Right hindlimb (tissue), 1 donor: ENCODE measurements around the gene IL21R.
"Not testable (repeated sequence)": the region's sequence is repeated elsewhere in the genome, so short reads cannot be mapped to it uniquely, and the experiment has no call there.

Experiments used
- DNase-seq: peaks from one replicate; pipeline ENCODE4 v3.0.0-alpha.2; 2018

The IL21R gene

DNA sequence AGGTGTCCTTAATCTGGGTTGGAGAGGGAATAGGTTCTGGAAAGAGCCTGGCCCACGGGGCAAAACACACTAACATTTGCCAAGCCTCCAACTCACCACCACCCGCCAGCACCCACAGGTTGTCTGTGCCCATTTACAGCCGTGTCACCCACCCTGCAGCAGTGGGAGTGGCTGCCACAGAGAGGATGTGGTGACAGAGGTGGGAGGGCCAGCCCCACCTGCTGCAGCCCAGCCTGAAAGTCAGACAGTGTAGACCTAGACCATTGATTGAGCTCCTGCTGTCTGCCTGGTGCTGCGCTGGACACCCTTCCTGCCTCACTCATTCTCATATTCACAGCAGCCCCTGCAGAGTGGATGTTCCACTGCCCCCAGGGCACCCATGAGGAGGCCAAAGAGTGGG is 44.7 kb downstream of the IL21R start:
- DNase-seq, result no peak

DNA sequence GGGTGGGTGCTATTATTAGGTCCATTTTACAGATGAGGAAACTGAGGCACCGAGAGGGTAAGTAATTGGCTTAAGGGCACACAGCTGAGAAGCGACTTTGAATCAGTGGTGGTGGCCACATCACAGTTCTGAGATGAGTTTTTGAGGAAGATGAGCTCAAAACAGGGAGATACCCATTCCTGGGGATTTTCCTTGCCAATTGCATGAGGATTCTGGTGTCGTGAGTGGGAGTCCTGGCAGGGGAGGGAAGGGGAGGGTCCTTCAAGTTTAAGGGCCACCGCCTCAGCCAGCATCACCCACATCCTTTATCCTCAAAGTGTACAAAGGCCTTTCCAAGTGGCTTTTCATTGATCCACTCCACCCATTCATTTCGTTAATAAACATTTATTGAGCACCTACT is 45.3 kb downstream of the IL21R start:
- DNase-seq, result no peak

DNA sequence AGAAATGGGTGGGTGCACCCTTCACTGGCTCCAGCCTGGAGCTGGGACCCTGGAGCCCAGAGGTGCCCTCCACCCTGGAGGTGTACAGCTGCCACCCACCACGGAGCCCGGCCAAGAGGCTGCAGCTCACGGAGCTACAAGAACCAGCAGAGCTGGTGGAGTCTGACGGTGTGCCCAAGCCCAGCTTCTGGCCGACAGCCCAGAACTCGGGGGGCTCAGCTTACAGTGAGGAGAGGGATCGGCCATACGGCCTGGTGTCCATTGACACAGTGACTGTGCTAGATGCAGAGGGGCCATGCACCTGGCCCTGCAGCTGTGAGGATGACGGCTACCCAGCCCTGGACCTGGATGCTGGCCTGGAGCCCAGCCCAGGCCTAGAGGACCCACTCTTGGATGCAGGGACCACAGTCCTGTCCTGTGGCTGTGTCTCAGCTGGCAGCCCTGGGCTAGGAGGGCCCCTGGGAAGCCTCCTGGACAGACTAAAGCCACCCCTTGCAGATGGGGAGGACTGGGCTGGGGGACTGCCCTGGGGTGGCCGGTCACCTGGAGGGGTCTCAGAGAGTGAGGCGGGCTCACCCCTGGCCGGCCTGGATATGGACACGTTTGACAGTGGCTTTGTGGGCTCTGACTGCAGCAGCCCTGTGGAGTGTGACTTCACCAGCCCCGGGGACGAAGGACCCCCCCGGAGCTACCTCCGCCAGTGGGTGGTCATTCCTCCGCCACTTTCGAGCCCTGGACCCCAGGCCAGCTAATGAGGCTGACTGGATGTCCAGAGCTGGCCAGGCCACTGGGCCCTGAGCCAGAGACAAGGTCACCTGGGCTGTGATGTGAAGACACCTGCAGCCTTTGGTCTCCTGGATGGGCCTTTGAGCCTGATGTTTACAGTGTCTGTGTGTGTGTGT is 46.8 kb downstream of the IL21R start:
- peak; percentile 64 for DNase-seq

DNA sequence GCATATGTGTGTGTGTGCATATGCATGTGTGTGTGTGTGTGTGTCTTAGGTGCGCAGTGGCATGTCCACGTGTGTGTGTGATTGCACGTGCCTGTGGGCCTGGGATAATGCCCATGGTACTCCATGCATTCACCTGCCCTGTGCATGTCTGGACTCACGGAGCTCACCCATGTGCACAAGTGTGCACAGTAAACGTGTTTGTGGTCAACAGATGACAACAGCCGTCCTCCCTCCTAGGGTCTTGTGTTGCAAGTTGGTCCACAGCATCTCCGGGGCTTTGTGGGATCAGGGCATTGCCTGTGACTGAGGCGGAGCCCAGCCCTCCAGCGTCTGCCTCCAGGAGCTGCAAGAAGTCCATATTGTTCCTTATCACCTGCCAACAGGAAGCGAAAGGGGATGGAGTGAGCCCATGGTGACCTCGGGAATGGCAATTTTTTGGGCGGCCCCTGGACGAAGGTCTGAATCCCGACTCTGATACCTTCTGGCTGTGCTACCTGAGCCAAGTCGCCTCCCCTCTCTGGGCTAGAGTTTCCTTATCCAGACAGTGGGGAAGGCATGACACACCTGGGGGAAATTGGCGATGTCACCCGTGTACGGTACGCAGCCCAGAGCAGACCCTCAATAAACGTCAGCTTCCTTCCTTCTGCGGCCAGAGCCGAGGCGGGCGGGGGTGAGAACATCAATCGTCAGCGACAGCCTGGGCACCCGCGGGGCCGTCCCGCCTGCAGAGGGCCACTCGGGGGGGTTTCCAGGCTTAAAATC is 47.6 kb downstream of the IL21R start:
- DNase-seq, result no peak

DNA sequence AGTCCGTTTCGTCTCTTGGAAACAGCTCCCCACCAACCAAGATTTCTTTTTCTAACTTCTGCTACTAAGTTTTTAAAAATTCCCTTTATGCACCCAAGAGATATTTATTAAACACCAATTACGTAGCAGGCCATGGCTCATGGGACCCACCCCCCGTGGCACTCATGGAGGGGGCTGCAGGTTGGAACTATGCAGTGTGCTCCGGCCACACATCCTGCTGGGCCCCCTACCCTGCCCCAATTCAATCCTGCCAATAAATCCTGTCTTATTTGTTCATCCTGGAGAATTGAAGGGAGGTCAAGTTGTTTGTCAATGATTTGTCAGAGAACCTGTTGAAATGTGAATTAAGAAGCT is 48.2 kb downstream of the IL21R start:
- no peak for DNase-seq

DNA sequence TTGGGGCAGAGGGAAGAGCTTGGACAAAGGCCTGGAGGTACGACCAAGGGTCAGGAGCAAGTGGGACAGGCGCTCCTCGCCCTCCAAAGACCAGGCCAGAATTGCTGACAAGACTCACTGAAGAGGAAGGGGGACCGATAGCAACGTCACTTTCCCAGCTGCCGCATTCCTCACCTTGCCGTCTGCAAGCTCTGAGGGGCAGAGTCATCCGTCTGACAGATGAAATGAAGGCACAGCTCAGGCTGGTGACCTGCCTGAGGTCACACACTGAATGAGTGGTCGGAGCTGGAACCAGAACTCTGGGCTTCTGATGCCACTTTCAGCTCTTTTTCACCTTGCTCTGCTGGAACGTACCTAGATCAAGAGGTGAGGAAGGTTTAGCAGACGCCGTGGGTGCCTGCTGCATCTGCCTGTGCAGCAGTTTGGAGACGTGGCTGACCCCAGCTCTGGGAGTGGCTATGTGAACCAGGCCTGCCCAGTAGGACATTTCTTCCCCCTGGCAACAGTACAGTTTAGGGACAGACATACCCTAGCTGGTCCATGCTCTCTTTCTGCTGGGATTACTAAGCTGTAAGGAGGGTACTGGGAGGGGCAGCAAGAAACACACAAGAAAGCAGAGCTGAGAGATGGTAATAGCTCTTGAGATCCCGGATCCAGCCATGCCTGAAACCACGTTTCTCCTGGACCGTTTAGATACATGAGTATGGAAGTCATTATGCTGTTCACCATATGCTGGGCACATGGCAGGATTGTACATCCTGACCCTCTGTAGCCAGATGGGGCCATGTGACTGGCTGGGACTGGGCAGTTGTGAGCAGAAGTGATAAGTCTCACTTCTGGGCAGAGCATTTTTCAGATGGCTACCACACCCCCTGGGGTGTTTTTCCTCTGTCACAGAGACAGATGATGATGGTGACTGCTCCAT is 50.9 kb downstream of the IL21R start:
- no peak for DNase-seq

DNA sequence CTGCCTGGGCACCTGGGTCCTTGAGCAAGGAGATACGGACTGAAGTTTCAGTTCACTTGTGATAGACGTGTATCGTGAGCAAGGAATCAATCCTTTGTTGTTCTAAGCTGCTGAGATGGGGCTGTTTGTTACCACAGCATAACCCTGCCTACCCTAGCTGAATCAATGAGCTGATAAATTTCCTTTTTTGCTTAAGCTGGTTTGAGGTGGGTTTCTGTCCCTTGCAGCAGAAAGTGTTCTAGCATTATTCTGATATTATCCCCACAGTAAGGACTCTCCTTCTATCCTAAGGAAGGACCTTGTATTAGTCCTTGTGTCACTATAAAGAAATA is 51.5 kb downstream of the IL21R start:
- DNase-seq, result no peak

DNA sequence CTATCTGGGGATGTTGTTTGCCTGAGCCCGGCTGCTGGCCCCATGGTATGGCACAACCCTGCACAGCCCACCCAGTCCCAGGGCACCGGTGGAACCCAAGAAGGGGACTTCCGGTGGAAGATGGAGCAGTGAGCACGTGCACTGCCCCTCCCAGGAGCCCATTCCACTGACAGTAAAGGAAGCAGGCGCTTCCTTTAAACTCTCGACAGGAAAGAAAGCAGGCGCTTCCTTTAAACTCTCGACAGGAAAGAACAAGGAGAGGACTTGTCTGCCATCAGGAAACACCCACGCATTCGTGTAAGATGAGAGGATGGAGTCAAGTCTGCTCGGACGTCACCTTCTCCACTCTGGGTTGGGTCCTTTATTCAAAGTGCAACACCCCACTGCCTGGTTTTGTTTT is 53.7 kb downstream of the IL21R start:
- no peak for DNase-seq

DNA sequence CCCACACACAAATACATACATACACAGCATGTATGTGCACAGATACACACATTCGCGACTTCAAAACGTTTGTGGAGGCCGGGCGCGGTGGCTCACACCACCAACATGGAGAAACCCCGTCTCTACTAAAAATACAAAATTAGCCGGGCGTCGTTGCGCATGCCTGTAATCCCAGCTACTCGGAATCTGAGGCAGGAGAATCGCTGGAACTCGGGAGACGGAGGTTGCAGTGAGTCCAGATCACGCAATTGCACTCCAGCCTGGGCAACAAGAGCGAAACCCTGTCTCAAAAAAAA is 55.6 kb downstream of the IL21R start:
- DNase-seq, result not testable (repeated sequence)

DNA sequence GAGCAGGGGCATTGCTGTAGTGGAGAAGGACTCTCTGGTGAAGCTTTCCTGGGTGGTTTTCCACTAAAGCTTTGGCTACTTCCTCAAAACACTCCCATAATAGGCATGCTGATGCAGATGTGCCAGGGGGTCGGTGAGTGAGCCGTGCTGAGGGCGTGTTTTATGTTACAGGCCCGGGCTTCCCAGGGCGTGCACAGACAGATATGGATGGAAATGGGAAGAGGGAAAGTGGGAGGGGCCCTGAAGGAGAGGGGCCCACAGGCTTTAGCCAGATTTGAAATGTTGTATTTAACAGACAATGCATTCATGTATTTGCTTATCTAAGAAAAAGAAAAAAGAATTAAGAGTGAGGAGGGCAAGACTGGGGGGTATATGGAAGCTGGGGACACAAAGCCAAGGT is 56.3 kb downstream of the IL21R start:
- no peak for DNase-seq

DNA sequence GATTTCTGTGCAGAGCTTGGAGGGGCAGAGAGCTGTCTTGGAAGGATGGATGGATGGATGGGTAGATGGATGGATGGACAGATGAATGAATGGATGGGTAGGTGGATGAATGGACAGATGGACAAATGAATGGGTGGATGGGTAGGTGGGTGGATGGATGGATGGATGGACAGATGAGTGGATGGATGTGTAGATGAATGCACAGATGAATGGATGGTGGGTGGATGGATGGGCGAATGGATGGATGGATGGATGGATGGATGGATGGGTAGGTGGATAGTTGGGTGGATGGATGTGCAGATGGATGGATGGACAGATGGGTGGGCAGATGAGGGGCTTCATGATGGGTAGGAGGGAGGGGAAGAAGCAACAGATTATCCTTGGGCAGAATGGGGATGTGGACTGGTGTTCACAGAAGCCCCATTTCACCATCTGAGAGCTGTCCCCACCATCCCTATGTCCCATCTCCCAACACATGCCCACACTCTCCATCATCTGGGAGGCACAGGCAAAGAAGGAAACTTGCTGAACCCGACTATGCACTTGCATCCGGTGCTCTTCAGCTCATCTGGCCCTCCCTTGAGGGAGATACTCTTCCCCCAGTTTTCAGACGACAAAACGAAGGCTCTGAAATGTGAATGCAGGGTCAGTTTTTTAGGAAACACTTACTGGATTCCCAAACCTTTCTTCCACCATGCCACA is 57.2 kb downstream of the IL21R start:
- no peak for DNase-seq

DNA sequence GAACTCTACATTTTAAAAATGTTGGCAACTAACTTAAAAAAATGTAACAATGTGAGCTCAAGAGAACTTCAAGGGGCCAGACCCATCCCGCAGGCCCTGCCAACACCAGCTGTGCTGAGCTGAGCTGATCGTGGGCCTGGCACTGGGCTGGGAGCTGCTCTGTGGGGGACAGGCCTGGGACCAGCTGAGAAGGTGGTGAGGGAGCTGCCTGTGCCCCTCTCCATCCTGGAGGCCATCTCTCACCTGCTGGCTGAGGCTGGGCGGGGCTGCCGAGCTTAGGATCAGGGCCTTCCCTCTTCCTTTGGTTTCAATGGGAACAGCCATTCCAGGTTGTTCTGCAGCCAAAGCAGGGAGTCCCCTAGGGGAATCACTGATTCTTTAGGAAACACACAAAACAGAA is 58.2 kb downstream of the IL21R start:
- no peak for DNase-seq

DNA sequence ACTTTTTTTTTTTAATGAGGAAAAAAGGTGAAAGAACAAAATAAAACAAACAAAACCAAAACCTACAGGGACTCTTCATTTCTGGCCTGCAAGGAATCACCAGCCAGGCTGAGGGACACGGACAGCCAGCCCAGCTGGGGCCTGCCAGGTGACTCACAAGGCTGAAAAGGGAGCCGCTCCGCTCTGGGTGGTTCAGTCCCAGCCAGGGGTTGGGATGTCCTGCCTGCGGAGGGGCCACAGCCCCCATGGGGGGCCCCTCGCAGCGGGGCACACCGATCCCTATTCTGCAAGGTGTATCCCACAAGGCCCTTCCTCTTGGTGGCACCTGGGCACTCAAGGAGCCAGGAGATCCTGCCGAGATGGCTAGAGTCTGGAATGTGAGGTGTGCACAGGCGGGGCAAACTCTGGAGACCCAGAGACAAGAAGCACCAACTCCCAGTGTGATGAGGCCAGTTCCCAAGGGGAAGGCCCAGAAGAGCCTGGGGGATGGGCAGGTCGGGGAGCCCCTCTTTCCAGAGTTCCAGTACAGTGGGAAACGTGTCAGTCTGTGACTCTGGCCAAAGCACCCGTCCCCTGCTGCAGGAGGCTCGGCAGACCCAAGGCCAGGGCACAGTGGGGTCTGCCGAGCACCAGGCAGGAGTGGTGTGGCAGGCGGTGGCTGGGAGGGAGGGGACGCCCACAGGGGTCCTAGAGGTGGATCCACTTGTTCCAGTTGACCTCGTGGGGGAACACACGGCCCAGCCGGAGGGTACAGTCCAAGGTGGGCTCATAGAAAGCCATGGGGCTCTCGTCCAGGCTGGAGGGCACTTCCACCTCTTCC is 58.9 kb downstream of the IL21R start:
- DNase-seq, result no peak

DNA sequence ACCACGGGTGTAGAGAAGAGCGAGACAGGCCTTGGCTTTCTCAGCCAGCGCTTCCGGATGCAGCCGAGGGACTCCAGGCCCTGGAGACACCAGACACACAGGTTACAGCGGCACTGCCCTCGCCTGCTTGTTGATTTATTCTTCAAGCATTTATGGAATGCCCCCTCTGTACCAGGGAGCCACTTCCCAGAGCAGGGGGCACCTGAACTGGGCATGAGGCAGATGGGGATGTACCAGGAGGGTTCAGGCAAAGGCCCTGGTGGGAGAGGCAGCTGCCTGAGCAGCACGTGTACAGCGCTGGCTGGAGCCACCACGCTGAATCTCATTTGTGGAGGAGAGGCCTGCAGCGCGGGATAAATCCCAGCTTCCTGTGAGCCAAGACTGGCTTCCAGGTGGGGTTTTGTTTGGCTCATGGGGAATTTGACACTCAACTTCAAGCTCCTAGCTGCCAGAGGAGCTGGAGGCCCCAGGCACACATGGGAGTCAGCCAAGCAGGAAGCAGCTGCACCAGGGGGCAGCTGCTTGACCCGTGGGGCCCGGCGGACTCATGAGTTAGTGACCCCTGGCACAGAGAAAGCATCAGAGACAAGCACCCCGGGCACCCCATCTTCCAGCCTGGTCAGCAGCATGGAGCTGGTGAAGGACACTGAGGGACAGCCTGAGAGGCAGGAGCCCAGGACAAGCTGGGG is 59.7 kb downstream of the IL21R start:
- DNase-seq, result peak; percentile 56

DNA sequence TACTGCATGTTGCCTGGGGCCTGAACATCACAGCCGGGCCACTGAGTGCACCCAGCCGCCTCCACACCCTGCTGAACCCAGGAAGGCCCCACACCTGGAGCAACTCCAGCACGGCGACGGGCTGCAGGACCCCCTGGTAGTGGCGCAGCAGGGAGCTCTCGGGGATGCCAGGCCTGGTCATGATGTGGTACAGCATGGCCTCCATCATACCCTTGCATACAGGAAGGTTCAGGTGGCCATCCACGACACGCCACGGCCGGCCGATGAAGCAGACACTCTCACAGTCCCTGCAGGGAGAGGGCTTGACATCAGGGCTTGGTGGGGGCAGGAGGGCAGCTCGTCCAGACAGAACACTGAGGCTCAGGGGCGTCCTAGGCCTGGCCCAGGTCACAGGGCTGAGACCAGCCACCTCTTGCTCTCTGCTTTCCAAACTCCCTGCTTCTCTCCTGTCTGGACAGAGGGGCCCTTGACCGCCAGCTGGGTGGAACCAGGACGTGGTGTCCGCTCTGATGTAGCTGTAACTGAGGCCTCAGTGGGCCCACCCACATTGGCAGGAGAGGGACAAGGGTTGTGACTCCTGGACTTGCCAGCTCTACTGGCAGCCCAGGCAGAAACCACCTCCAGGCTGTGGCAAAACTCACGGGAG is 60.3 kb downstream of the IL21R start:
- no peak for DNase-seq

DNA sequence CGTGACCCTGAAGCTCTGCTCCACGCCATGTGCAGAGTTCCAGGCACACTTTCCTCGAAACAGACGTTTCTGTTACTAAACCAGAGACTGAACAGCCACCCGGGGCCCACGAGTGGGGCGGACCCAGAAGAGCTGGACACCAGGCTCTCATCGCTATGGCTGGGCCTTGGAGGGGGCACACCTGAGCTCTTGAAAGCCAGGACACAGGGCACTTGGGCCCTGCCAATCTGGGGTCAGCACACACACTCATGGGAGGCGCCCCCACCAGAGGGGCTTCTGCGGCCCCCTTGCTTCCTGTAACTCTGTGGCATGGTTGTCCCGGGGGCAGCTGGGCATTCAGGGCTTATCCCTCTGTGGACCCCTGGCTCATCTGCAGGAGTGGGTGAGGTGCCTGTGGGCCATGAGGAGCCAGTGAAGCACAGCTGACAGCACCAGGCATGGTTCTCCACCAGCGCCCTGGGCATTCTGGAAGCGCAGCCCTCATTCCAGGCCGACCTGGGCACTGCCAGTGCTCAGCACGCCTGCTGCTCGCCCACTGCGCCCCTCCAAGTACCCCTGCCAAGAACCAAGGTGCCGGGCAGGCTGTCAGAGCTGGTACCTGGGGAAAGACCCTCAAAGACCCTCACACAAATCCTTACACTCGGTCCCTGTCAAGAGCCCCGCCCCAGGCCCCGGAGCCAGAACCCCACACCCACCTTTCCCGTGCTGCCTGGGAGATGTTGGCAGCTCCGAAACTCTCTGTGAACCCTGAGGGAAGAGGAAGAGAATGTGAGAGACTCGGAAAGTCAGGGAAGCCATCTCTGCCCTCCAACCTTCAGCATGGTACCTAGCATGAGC is 61.1 kb downstream of the IL21R start:
- DNase-seq, result no peak

DNA sequence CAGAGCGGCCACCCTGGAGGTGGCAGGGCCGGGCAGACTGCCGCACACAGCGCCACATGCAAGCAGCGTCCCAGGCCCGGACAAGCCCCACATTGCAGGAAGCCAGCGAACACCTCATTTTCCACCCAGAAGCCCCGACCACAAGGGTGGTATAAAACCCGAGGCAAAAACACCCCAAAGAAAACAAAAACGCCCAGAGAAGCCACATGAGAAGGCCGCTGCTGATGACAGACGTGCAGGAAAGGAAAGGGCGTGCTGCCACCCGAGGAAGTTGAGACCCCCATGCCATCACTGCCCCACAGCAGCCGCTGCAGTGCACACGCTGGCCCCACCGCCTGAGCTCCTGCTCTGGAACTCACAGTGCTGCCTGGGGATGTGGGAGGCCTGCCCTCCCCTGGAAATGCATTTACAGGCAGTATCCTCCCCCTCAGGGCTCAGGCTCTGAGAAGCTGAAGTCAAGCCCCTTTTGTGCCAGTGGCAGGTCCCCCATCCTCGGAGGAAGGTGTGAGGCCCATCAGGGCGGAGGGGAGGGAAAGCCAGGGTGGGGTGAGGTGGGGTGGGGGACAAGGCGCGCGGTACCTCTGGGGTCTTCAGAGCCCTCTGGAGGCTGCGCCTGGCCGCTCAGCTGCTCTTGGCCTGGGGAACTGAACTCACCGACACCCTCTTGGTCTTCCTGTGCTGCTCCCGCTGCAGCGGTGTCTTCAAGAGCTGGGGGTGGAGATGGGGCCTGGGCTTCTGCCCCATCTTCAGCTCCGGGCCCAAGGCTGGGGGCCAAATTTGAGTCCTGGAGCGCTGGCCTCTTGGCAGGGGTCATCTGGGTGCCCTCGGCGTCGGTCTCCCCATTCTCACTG is 62.0 kb downstream of the IL21R start:
- DNase-seq, result no peak

DNA sequence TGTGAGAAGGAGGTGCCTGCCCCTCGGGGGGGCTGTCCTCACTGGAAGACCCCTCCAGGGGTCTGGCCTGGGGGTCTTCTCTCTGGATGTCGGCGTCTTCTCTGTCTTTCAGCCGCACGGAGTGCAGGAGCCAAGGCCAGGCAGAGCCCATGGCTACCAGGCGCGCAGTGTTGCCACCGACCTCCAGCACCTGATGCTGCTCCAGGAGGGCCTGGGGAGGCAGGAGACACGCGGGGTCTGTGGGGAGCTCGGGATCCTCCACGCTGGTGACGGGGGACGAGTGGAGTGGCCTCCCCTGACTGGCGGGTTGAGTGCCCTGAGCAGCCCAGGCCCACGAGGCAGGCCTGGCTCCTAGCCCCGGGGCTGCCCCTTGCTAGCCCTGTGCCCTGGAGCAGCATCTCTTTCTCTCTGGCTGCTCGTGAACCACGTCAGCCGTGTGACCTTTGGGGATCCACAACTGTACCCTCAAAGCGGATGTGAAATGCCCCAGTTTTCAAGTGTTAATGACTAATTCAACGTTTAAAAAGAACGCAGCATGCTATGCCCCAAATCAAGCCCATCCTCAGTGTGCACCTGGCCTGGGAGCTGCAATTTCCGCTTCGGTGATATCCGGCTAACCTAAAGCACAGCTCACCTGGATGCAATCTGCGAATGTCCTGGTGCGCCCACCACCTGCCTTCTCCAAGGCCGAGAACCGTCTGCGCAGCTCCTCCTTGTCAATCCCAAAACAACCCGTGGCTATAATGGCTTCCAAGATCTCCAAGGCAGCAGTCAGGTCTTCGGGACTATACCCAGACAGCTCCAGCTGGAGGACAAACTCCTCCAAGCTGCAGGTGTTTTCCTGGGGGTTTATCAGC is 62.9 kb downstream of the IL21R start:
- no peak for DNase-seq
